ENCODE measurements around the gene MEDAG. TPM values are rescaled to one million over a fixed set of nuclear protein-coding genes. Genes with fewer than 3 reads are reported as not detected.
A peak's percentile ranks its signal among the peaks of the same experiment; 100 is the strongest.
"Not testable (repeated sequence)": the region's sequence is repeated elsewhere in the genome, so short reads cannot be mapped to it uniquely, and the experiment has no call there.

The MEDAG gene
- total and polyA plus RNA-seq, 4 experiments from 2014 or later, result 0.29 TPM; not detected in 3

DNA sequence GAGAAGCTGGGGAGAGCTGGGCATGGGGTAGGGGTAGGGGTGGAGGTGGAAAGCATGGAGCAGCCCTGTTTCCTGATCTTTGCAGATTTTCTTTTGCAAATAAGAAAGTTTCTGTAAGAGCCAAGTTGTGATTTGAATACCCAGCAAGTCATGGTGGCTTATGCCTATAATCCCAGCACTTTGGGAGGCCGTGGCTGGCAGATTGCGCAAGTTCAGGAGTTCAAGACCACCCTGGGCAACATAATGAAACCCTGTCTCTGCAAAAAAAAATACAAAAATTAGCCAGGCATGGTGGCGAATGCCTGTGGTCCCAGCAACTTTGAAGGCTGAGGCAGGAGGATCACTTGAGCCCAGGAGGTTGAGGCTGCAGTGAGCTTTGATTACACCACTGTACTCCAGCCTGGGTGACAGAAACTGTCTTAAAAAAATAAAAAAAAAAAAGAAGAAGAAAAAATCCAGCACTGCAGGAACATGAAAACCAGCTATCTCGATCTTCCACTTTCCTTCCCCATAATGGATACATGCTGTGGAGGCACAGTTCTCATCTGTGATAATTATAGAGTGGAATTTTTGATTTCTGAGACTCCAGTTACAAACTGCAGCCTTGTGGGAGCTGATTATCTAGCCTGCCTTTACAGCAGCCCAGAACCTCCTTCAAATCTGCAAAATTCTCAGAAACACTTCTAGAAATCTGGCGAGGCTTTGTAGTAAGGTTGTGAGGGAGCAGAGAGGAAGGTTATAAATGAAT, 14.3 kb downstream of the MEDAG start:
- H3K9me3 ChIP-seq (ENCODE audit: control insufficient read depth in 1 of 2, low read length in 2 of 2), result no peaks in the 10 kb centered on the region
- H3K4me1 ChIP-seq (ENCODE audit: insufficient read depth, low read length), result no peaks in the 10 kb centered on the region
- Mint-ChIP-seq H3K4me3 (no peak overlapping the region), H3K4me1 (peaks cover under 1 to 2% (median 1%) of the 10 kb centered on the region in 4 donors), H3K27me3 (peaks cover 14 to 16% of the 10 kb centered on the region in 2 donors), H3K9me3 (no peaks in the 10 kb centered on the region), H3K36me3 (no peaks in the 10 kb centered on the region), H3K27ac (peak overlapping the region in 1 of 7 donors; percentile 58)
- H3K36me3 ChIP-seq (ENCODE audit: insufficient read depth, low read length), result no peaks in the 10 kb centered on the region
- ChIA-PET CTCF (ENCODE audit: partially characterized antibody) (no interaction called here), POLR2A (ENCODE audit: partially characterized antibody) (no interaction called here)
- H3K4me3 ChIP-seq (ENCODE audit: low read length in 2 of 2), result no peak overlapping the region
- H3K27me3 ChIP-seq (ENCODE audit: insufficient read depth, low read length), result peaks cover 3% of the 10 kb centered on the region
- intact Hi-C loops (cut with micrococcal nuclease), result no loop called here
- no peak overlapping the region for H3K27ac ChIP-seq (ENCODE audit: low read depth, low read length)
- DNase-seq, result no peak

DNA sequence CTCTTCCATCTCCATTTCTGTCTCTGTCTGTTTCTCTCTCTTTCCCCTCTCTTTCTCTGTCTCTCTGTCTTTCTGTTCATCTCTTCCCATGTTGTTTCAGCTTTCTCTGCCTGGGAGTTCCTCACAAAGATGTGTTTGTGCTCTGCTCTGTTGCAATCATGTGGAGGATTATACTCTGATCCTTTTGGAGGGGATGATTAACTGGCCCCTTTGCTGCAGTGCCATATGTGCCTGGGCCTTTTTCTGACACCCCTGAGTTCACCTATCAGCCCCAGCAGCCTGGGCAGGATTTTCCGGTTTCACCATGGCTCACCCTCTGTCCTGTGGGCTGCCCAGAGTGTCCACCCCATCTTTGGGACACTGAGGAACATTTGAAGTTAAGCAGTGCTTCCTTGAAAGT, 17.3 kb downstream of the MEDAG start:
- ChIA-PET CTCF (ENCODE audit: partially characterized antibody) (no interaction called here), POLR2A (ENCODE audit: partially characterized antibody) (no interaction called here)
- H3K27me3 Mint-ChIP-seq, result peaks cover 3 to 11% of the 10 kb centered on the region in 2 donors
- intact Hi-C loops (cut with micrococcal nuclease), result no loop called here
- no peak overlapping the region for H3K27ac Mint-ChIP-seq
- Histone ChIP-seq H3K27ac (ENCODE audit: low read depth, low read length) (no peak overlapping the region), H3K27me3 (ENCODE audit: insufficient read depth, low read length) (no peaks in the 10 kb centered on the region), H3K9me3 (ENCODE audit: control insufficient read depth in 1 of 2, low read length in 2 of 2) (no peaks in the 10 kb centered on the region), H3K4me1 (ENCODE audit: insufficient read depth, low read length) (no peaks in the 10 kb centered on the region), H3K4me3 (ENCODE audit: low read length in 2 of 2) (no peak overlapping the region), H3K36me3 (ENCODE audit: insufficient read depth, low read length) (no peaks in the 10 kb centered on the region)
- H3K4me1 Mint-ChIP-seq, result peaks cover 5 to 9% (median 7%) of the 10 kb centered on the region in 4 donors
- no peak for DNase-seq
- H3K4me3 Mint-ChIP-seq, result no peak overlapping the region
- no peaks in the 10 kb centered on the region for H3K9me3 Mint-ChIP-seq
- H3K36me3 Mint-ChIP-seq, result no peaks in the 10 kb centered on the region

DNA sequence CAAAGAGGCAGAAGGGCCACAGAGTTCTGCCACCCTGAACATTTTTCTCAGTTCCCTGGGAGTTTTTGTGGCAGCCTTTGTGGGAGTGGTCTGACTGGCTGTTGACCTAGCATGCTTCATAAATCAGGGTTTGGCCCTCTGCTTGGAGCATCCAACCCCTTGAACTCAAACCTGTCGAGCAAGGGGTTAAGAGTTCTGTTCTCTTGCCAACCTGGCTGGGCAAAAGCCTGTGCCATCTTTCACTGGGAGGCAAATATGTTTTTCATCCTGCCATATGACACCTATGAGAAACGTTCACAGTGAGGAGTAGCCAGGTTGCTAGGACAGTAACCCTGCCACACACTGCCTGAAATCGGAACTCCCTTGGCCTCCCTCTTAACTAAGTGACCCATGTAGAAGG, 18.6 kb downstream of the MEDAG start:
- ChIA-PET POLR2A (ENCODE audit: partially characterized antibody) (no interaction called here), CTCF (ENCODE audit: partially characterized antibody) (no interaction called here)
- Mint-ChIP-seq H3K9me3 (peaks cover 0 to 2% (median 0%) of the 10 kb centered on the region in 8 donors), H3K27me3 (peaks cover 8 to 15% of the 10 kb centered on the region in 2 donors), H3K4me1 (peaks cover 5 to 9% (median 7%) of the 10 kb centered on the region in 4 donors), H3K4me3 (no peak overlapping the region), H3K36me3 (no peaks in the 10 kb centered on the region), H3K27ac (no peak overlapping the region)
- Histone ChIP-seq H3K4me3 (ENCODE audit: low read length in 2 of 2) (no peak overlapping the region), H3K27me3 (ENCODE audit: insufficient read depth, low read length) (no peaks in the 10 kb centered on the region), H3K9me3 (ENCODE audit: control insufficient read depth in 1 of 2, low read length in 2 of 2) (no peaks in the 10 kb centered on the region), H3K27ac (ENCODE audit: low read depth, low read length) (no peak overlapping the region), H3K4me1 (ENCODE audit: insufficient read depth, low read length) (no peaks in the 10 kb centered on the region), H3K36me3 (ENCODE audit: insufficient read depth, low read length) (no peaks in the 10 kb centered on the region)
- no peak for DNase-seq
- intact Hi-C loops (cut with micrococcal nuclease), result no loop called here

DNA sequence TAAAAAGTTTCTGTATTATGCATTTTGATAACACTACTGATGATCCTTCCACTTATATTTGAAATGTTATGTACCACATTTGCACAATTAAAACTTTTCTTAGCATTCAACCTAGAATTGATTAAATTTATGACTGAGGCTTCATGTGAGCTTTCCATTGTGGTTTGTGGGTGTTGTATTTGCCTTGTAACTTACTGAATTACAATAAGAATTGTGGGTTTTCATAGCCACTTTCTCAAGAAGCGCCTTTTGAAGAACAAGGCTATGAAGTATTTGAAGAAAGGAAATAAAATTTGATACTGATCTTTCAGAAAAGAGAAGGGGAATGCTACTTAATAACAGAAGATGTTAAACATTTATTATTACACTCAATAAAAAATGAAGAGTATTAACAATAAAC, 19.4 kb downstream of the MEDAG start:
- Mint-ChIP-seq H3K36me3 (no peaks in the 10 kb centered on the region), H3K4me3 (no peak overlapping the region), H3K27me3 (peaks cover 8 to 15% of the 10 kb centered on the region in 2 donors), H3K9me3 (peaks cover 0 to 2% (median 0%) of the 10 kb centered on the region in 8 donors), H3K4me1 (peaks cover 5 to 9% (median 7%) of the 10 kb centered on the region in 4 donors), H3K27ac (no peak overlapping the region)
- Histone ChIP-seq H3K27me3 (ENCODE audit: insufficient read depth, low read length) (no peaks in the 10 kb centered on the region), H3K27ac (ENCODE audit: low read depth, low read length) (no peak overlapping the region), H3K36me3 (ENCODE audit: insufficient read depth, low read length) (no peaks in the 10 kb centered on the region), H3K4me3 (ENCODE audit: low read length in 2 of 2) (no peak overlapping the region), H3K4me1 (ENCODE audit: insufficient read depth, low read length) (no peaks in the 10 kb centered on the region), H3K9me3 (ENCODE audit: control insufficient read depth in 1 of 2, low read length in 2 of 2) (no peaks in the 10 kb centered on the region)
- POLR2A ChIA-PET (ENCODE audit: partially characterized antibody), result no interaction called here
- no peak for DNase-seq
- intact Hi-C loops (cut with micrococcal nuclease), result no loop called here
- CTCF ChIA-PET (ENCODE audit: partially characterized antibody), result no interaction called here

DNA sequence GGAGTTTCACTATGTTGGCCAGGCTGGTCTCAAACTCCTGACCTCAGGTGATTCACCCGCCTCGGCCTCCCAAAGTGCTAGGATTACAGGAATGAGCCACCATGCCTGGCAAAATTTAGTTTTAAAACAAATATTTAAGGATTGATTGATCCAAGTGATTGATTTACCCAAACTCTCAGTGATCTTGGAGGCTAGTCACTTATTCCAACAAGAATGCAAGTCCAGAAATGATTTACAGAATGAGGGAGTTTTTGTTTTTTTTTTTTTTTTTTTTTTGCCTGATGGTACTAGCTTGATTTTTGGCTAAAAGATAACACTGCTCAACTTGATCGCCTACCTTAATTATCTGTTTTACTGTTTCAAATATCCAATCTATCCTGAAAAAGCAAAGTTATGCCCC, 20.7 kb downstream of the MEDAG start:
- H3K27ac ChIP-seq (ENCODE audit: low read depth, low read length), result no peak overlapping the region
- POLR2A ChIA-PET (ENCODE audit: partially characterized antibody), result no interaction called here
- Mint-ChIP-seq H3K4me3 (no peak overlapping the region), H3K4me1 (peaks cover 5 to 9% (median 7%) of the 10 kb centered on the region in 4 donors), H3K27ac (no peak overlapping the region), H3K27me3 (peaks cover 16 to 23% of the 10 kb centered on the region in 2 donors), H3K36me3 (no peaks in the 10 kb centered on the region), H3K9me3 (peaks cover 0 to 2% (median 0%) of the 10 kb centered on the region in 8 donors)
- no peaks in the 10 kb centered on the region for H3K36me3 ChIP-seq (ENCODE audit: insufficient read depth, low read length)
- H3K27me3 ChIP-seq (ENCODE audit: insufficient read depth, low read length), result no peaks in the 10 kb centered on the region
- no peaks in the 10 kb centered on the region for H3K9me3 ChIP-seq (ENCODE audit: control insufficient read depth in 1 of 2, low read length in 2 of 2)
- H3K4me3 ChIP-seq (ENCODE audit: low read length in 2 of 2), result no peak overlapping the region
- CTCF ChIA-PET (ENCODE audit: partially characterized antibody), result no interaction called here
- intact Hi-C loops (cut with micrococcal nuclease), result no loop called here
- DNase-seq, result no peak
- H3K4me1 ChIP-seq (ENCODE audit: insufficient read depth, low read length), result no peaks in the 10 kb centered on the region

DNA sequence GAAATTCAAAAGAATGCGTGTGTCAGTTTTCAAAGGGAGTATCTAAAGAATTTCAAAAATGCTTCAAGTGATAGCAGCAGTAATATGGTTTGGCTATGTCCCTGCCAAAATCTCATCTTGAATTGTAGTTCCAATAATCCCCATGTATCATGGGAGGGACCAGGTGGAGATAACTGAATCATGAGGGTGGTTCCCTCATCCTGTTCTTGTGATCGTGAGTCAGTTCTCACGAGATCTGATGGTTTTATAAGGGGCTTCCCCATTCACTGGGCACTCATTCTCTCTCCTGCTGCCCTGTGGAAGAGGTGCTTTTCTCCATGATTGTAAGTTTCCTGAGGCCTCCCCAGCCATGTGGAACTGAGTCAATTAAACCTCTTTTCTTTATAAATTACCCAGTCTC, 21.1 kb downstream of the MEDAG start:
- H3K27ac ChIP-seq (ENCODE audit: low read depth, low read length); H3K4me3 Mint-ChIP-seq; H3K4me1 Mint-ChIP-seq; DNase-seq; H3K4me1 ChIP-seq (ENCODE audit: insufficient read depth, low read length); H3K36me3 Mint-ChIP-seq; H3K4me3 ChIP-seq (ENCODE audit: low read length in 2 of 2); H3K36me3 ChIP-seq (ENCODE audit: insufficient read depth, low read length); H3K27me3 ChIP-seq (ENCODE audit: insufficient read depth, low read length); H3K9me3 ChIP-seq (ENCODE audit: control insufficient read depth in 1 of 2, low read length in 2 of 2); POLR2A ChIA-PET (ENCODE audit: partially characterized antibody); H3K9me3 Mint-ChIP-seq; CTCF ChIA-PET (ENCODE audit: partially characterized antibody); H3K27ac Mint-ChIP-seq; intact Hi-C loops (cut with micrococcal nuclease): not testable (repeated sequence)
- peaks cover 20 to 26% of the 10 kb centered on the region in 2 donors for H3K27me3 Mint-ChIP-seq

DNA sequence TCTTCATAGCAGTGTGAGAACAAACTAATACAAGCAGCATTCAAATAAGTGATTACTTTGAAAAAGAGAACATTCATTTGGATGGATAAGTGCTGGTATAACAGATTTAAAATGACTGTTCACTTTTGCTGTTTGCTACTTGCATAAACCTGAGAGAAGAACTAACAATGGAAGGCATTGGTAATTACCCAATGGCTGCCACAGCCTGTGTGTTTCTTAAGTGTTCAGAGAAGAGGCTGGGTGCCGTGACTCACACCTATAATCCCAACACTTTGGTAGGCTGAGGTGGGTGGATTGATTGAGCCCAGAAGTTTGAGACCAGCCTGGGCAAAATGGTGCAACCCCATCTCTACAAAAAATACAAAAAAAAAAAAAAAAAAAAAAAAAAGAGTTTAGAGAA, 21.5 kb downstream of the MEDAG start:
- ChIA-PET CTCF (ENCODE audit: partially characterized antibody) (no interaction called here), POLR2A (ENCODE audit: partially characterized antibody) (no interaction called here)
- Histone ChIP-seq H3K4me3 (ENCODE audit: low read length in 2 of 2) (no peak overlapping the region), H3K9me3 (ENCODE audit: control insufficient read depth in 1 of 2, low read length in 2 of 2) (no peaks in the 10 kb centered on the region), H3K4me1 (ENCODE audit: insufficient read depth, low read length) (no peaks in the 10 kb centered on the region), H3K27me3 (ENCODE audit: insufficient read depth, low read length) (no peaks in the 10 kb centered on the region), H3K27ac (ENCODE audit: low read depth, low read length) (no peak overlapping the region), H3K36me3 (ENCODE audit: insufficient read depth, low read length) (no peaks in the 10 kb centered on the region)
- Mint-ChIP-seq H3K4me1 (peaks cover 5 to 9% (median 7%) of the 10 kb centered on the region in 4 donors), H3K9me3 (peaks cover 0 to 2% (median 0%) of the 10 kb centered on the region in 8 donors), H3K27ac (no peak overlapping the region), H3K4me3 (no peak overlapping the region), H3K36me3 (no peaks in the 10 kb centered on the region), H3K27me3 (peaks cover 24 to 29% of the 10 kb centered on the region in 2 donors)
- DNase-seq, result no peak
- intact Hi-C loops (cut with micrococcal nuclease), result no loop called here
